Fibroblast of mammary gland (primary cell): Measurements from ENCODE around the gene RXFP1.

Experiments
- DNase-seq: peaks from one replicate; pipeline ENCODE4 v3.0.0-alpha.2; 2010; ENCODE audit warnings: low read depth
- H3K4me3 ChIP-seq: 2 replicates; pipeline ENCODE4 v1.5.1; 2011; ENCODE audit warnings: low read depth, mild to moderate bottlenecking, low read length, moderate library complexity; ENCODE audit not compliant: control insufficient read depth
- TF ChIP-seq, protein P1 (sequence below): conservative IDR thresholded peaks from 2 replicates; pipeline ENCODE4 v1.5.1; 2011; ENCODE audit warnings: low read depth, low read length, inconsistent platforms; ENCODE audit not compliant: control insufficient read depth, insufficient read depth

RXFP1 gene

DNA sequence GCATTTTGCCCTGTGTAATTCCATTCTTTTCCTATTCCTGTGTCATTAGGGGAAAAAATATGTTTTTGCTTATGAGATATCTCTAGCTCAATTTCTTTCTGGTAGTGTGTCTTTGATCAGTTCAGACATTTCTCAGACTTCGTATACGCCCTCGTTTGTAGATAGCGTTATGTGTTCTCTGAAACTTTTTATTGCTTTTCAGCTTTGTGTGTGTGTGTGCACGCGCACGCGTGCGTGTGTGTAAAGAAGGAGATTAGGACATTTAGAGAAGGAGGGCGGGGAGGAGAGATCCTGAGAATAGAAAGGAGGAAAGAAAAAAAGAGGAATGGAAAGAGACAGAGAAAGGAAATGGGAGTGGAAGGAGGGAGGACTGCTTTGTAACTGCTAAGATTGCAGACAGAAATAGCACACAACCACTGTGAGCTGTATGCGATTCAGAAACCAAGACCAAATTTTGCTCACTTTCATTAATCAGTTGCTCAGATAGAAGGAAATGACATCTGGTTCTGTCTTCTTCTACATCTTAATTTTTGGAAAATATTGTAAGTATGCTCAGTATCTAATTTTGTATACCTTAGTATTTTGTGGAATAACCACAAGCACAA is at the start of gene RXFP1:
RXFP1 (plus strand) TSS at position 399 of the 605 bp plus-strand sequence; CDS start at position 494, 95 bp downstream.
- H3K4me3 ChIP-seq = no peak within 1 kb of the TSS
- no peak for DNase-seq
- TF ChIP-seq, protein P1, sequence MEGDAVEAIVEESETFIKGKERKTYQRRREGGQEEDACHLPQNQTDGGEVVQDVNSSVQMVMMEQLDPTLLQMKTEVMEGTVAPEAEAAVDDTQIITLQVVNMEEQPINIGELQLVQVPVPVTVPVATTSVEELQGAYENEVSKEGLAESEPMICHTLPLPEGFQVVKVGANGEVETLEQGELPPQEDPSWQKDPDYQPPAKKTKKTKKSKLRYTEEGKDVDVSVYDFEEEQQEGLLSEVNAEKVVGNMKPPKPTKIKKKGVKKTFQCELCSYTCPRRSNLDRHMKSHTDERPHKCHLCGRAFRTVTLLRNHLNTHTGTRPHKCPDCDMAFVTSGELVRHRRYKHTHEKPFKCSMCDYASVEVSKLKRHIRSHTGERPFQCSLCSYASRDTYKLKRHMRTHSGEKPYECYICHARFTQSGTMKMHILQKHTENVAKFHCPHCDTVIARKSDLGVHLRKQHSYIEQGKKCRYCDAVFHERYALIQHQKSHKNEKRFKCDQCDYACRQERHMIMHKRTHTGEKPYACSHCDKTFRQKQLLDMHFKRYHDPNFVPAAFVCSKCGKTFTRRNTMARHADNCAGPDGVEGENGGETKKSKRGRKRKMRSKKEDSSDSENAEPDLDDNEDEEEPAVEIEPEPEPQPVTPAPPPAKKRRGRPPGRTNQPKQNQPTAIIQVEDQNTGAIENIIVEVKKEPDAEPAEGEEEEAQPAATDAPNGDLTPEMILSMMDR = no peak

DNA sequence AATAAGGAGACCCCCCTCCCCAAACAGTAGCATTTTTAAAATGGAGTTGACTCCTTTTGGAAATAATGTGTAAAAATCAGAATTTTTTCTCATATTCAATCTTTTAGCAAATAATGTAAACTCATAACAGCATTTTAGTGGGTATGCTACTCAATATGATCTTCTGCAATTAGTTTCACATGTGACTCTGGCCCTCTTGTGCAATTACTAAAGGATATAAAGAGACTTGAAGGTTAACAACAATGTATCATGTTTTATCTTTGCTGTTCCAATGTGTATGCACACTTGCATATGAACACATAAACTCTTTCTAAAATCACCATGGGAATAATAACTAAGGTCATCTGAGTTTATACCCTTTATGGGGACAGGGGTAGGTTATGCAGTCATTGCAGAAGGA is 39.9 kb upstream of the RXFP1 start:
- DNase-seq = no peak

DNA sequence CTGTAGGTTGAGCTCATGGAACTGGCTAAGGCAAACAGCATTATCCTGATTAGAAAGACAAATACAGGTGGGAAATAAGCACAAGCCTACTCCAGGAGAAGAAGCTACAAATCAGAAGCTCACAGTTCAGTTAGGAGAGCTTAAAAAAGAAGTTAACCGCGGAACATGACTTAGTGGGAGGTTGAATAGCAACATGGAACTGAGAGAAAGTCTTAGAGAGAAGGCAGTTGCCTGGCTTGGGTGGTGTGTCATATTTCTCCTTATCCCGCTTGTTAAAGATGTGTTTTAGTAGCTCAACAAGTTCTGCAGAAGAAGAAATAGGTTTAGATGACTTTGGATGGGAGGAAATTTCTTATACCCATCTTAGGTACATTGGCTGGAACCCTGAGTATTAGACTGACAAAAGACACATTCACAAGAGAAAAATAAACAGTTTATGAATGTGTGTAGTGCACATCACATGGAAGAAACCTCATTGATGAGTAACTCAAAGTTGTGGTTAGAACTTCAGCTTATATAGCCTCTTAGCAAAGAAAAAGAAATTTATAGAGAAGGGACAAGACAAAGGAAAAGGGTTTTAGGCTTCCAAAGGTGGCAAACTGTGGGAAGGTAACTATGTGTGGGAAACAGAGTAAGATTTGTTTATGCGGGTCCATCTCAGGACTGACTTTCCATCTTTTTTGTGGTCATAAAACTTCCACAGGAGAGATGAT is 37.4 kb upstream of the RXFP1 start:
- TF ChIP-seq, protein P1 = no peak
- peak; percentile 74 for DNase-seq
- H3K4me3 ChIP-seq = no peak overlapping the region

More for the DNA sequence above, 39.9 kb upstream of the RXFP1 start:
- H3K4me3 ChIP-seq = no peak overlapping the region
- TF ChIP-seq, protein P1 = no peak

DNA sequence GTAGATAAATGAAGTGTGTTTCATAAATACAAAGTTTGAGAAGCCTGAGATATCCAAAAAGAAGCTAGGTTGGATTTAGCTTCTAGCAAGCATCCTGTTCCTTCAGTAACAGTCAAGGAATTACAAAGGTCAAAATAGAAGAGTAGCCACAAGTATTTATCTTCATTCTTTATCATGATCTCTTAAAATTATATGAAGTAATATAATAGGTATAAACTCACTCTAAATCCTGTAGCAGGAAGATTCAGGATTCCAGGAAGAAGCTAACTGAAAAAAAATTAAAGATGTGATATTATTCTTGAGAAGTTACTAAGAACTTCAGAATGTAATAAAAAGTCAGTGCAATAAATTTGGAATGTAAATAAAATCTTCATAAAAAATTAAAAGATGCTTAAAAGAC is 31.1 kb upstream of the RXFP1 start:
- H3K4me3 ChIP-seq = no peak overlapping the region
- no peak for DNase-seq
- TF ChIP-seq, protein P1 = no peak

DNA sequence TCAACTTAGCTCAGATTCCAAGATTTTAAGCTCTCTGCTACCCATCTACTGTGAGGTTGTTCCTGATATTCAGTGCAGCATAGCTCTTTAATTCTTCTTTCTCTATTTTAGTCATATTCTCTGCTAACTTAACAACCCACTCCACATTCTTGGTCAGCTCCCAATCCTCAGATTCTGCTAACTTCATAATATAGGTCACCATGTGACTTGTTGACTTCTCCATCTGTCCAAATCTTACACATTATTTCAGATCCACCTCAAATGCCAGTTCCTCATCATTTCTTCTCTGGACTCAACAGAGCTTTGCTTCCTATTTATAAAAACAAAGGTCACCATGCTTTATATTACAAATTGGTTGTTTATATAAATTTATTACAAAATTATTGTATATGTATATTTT is 29.3 kb upstream of the RXFP1 start:
- TF ChIP-seq, protein P1 = no peak
- no peak for DNase-seq
- no peak overlapping the region for H3K4me3 ChIP-seq

DNA sequence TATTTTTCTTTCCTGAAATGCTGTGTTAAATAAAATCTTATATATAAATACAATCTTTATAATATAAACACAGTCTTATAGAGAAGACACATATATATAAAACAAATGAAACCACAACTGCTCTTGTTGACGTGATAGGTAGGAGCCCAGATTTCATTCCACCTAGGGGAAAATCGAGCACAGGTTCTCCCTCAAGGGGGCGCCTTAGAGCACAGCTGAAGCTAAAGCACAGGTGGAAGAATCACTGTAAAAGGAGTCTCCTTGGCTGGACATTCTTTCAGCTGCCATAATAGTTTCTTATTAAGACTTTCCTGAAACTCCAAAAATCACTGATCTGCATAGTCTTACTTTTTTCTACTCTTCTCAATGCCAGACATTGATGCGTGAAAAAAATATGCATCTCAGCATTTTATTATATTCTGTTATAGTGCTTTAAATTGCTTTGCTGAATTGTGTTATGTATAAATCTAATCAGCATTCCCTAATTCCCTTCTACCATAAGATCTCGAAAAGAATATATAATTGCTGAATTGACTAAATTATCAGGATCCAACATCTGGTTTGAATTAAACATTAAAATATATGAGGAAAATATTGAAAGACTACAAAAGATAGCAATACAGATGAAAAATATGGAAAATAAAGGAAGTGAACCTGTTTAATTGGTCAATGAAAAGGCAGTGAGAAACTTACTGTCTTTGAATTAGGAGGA is 25.5 kb upstream of the RXFP1 start:
- TF ChIP-seq, protein P1 = peak; percentile 57
- H3K4me3 ChIP-seq = no peak overlapping the region
- DNase-seq = no peak
